Measurements from ENCODE around the gene CPEB3.
A peak's percentile ranks its signal among the peaks of the same experiment; 100 is the strongest.

DNA sequence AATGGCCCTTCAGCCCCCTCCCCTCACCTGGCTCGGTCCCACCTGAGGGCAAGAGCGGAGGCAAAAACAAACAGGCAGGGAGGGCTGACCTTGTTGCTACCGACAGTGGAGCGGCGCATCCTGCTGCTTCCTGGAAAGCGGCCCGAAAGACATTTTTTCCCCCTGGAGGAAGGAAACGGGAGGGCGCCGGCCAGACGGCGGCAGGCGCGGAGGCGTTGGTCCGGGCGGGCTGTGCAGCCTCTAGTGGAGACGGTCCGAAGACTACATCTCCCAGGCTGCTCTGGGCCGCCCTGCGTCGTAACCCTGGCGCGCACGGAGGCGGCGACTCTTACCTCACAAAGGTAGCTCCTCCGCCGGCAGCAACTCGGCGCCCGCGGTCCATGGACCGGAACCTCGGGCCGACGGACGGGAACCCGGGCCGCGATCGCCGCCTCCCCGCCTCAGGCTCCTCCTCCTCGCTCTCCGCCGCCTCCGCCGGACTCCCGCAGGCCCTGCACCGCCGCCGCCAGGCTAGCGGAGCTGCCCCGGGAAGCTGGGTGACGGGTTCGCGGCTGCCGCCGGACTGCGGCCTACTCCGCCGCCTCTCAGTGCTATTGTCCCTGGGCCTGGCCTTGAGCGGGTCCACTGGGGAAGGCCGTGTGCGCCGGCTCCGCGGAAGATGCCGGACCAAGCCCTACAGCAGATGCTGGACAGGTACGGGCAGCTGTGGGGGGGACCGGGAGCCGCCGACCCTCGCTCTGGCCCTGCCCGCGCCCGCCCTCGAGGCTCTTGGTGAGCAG lies at the start of gene CPEB3, which contains the start of gene MARCHF5:
- TF ChIP-seq EZH2 (IDR thresholded peaks at IDR 0.05) (no peak), POLR2AphosphoS5 (IDR thresholded peaks at IDR 0.05; ENCODE audit: borderline replicate concordance, low read depth, low read length) (peak; percentile 57; the same call in 1 of the 2 replicates)
